ENCODE results near the gene TRMT5. TPM values are rescaled to one million over a fixed set of nuclear protein-coding genes. Genes with fewer than 3 reads are reported as not detected.

TRMT5 gene
- total RNA-seq, 1 donor from 2014 or later = 11.3 TPM

- intact Hi-C loops (cut with DNase I) = no loop called here
- no peaks in the 10 kb centered on the region for H3K4me1 ChIP-seq
- H3K27ac ChIP-seq = no peak overlapping the region
- no peaks in the 10 kb centered on the region for H3K9me3 ChIP-seq
- H3K27me3 ChIP-seq = no peaks in the 10 kb centered on the region
- DNase-seq = no peak
- H3K4me3 ChIP-seq = no peak overlapping the region
- ATAC-seq = no peak
- peaks cover 7% of the 10 kb centered on the region for H3K36me3 ChIP-seq
- TF ChIP-seq, protein P1, sequence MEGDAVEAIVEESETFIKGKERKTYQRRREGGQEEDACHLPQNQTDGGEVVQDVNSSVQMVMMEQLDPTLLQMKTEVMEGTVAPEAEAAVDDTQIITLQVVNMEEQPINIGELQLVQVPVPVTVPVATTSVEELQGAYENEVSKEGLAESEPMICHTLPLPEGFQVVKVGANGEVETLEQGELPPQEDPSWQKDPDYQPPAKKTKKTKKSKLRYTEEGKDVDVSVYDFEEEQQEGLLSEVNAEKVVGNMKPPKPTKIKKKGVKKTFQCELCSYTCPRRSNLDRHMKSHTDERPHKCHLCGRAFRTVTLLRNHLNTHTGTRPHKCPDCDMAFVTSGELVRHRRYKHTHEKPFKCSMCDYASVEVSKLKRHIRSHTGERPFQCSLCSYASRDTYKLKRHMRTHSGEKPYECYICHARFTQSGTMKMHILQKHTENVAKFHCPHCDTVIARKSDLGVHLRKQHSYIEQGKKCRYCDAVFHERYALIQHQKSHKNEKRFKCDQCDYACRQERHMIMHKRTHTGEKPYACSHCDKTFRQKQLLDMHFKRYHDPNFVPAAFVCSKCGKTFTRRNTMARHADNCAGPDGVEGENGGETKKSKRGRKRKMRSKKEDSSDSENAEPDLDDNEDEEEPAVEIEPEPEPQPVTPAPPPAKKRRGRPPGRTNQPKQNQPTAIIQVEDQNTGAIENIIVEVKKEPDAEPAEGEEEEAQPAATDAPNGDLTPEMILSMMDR (IDR thresholded peaks at IDR 0.05) = no peak
Observed at GRCh38 chr14:60972295-60972694, 8.6 kb downstream of the TRMT5 start.

DNA sequence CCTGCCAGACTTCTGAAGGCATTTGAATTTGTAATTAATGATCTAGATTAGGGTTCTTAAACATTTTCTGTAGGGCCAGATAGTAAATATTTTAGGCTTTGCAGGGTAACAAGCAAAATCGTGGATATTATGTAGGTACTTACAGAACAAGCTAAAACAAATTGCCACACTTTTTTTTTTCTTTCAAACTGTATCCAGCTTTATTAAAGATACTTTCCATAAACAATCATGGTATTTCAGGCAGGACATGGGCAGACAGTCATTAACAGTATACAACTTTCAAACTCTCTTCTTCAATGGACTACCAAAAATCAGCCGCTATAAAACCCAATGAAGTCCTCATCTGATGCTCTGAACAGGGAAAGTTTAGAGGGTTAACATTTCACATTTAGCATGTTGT is 9.6 kb downstream of the TRMT5 start:
- H3K36me3 ChIP-seq = peaks cover 7% of the 10 kb centered on the region
- intact Hi-C loops (cut with DNase I) = no loop called here
- TF ChIP-seq, protein P1 (IDR thresholded peaks at IDR 0.05) = no peak
- ATAC-seq (no peak), DNase-seq (no peak)
- H3K27me3 ChIP-seq = no peaks in the 10 kb centered on the region
- H3K4me1 ChIP-seq = no peaks in the 10 kb centered on the region
- no peaks in the 10 kb centered on the region for H3K9me3 ChIP-seq
- H3K4me3 ChIP-seq = no peak overlapping the region
- no peak overlapping the region for H3K27ac ChIP-seq

DNA sequence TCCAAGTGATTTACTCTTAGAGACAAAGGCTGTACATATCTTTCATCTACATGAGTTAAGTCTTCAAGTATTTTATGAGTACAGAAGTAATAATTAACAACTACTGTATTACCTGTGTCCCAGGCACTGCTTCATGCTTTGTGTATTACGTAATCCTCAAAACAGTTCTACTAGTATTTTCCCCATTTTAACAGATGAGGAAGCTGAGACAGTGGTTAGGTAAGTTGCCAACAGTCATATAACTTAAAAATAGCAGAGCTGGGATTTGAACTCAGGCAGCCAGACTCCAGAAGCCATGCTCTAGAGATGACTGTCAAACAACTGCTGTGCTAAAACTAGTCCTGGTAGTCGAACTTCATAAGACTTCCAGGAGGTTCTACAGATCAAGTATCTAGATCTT is 10.7 kb downstream of the TRMT5 start:
- Histone ChIP-seq H3K27me3 (no peaks in the 10 kb centered on the region), H3K9me3 (no peaks in the 10 kb centered on the region), H3K4me1 (no peaks in the 10 kb centered on the region), H3K4me3 (no peak overlapping the region), H3K27ac (no peak overlapping the region), H3K36me3 (peaks cover 7% of the 10 kb centered on the region)
- DNase-seq (no peak), ATAC-seq (no peak)
- TF ChIP-seq, protein P1 (IDR thresholded peaks at IDR 0.05) = no peak
- intact Hi-C loops (cut with DNase I) = no loop called here

DNA sequence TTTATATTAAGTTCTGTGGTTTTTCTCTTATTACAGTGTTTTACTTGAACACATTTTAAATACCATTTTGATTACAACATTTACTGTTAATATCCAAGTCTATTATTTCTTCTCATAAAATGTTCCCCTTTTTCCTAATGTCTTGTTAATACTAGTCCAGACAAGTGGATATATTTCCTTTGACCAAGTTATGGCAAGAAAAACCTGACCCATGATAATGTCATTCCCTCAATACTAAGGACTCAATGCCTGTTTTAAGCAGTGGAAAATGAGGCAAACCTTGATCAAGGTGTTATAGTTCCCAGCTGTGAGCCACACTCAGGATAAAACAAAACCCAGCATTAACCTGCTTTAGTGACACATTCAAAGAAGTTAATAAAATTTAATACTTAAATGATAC is 12.2 kb downstream of the TRMT5 start:
- Histone ChIP-seq H3K4me1 (no peaks in the 10 kb centered on the region), H3K4me3 (no peak overlapping the region), H3K27ac (no peak overlapping the region), H3K27me3 (no peaks in the 10 kb centered on the region), H3K36me3 (no peaks in the 10 kb centered on the region), H3K9me3 (no peaks in the 10 kb centered on the region)
- TF ChIP-seq, protein P1 (IDR thresholded peaks at IDR 0.05) = no peak
- ATAC-seq (no peak), DNase-seq (no peak)
- intact Hi-C loops (cut with DNase I) = no loop called here

GRCh38 chr14:60968099-60968498 is 12.8 kb downstream of the TRMT5 start:
- Histone ChIP-seq H3K27me3 (no peaks in the 10 kb centered on the region), H3K27ac (no peak overlapping the region), H3K4me1 (no peaks in the 10 kb centered on the region), H3K9me3 (no peaks in the 10 kb centered on the region), H3K36me3 (no peaks in the 10 kb centered on the region), H3K4me3 (no peak overlapping the region)
- TF ChIP-seq, protein P1 (IDR thresholded peaks at IDR 0.05) = no peak
- intact Hi-C loops (cut with DNase I) = no loop called here
- DNase-seq (no peak), ATAC-seq (no peak)

- no peaks in the 10 kb centered on the region for H3K36me3 ChIP-seq
- ATAC-seq = no peak
- intact Hi-C loops (cut with DNase I) = no loop called here
- no peaks in the 10 kb centered on the region for H3K9me3 ChIP-seq
- no peaks in the 10 kb centered on the region for H3K27me3 ChIP-seq
- H3K4me1 ChIP-seq = no peaks in the 10 kb centered on the region
- H3K4me3 ChIP-seq = no peak overlapping the region
- H3K27ac ChIP-seq = no peak overlapping the region
- no peak for DNase-seq
- TF ChIP-seq, protein P1 (IDR thresholded peaks at IDR 0.05) = no peak
Observed at GRCh38 chr14:60965402-60965801, 15.5 kb downstream of the TRMT5 start.
